Endothelial cell of umbilical vein (primary cell): ENCODE measurements around the gene COPS4. TPM values are rescaled to one million over a fixed set of nuclear protein-coding genes. Genes with fewer than 3 reads are reported as not detected.

ENCODE experiments used
- BruUV-seq: library from RNA; stranded (reverse); fragments of 400-500 nt; replicated peaks from 2 replicates; lab custom pipeline; 2021; lab: Mats Ljungman, UMichigan
- CTCF ChIA-PET: fragments of 300-600, 350-600 bp; sonication (Branson Sonifier 250); formaldehyde crosslinking; loops from one replicate; lab custom pipeline; 2021; ENCODE audit warnings: antibody characterized with exemption, inconsistent platforms; lab: Charles Lee
- POLR2A ChIA-PET: fragments of 300-600, 350-600 bp; sonication (Branson Sonifier 250); formaldehyde crosslinking; loops from one replicate; lab custom pipeline; 2021; ENCODE audit warnings: antibody characterized with exemption, inconsistent platforms; lab: Charles Lee
- DNase-seq: peaks from one replicate; pipeline ENCODE4 v3.0.0-alpha.2; 2011; ENCODE audit warnings: low read depth, low spot score
- FAIRE-seq: peaks from 2 replicates; lab custom pipeline; 2011; peaks lifted over from hg19 to GRCh38; lab: Jason Lieb, UNC
- H2AFZ ChIP-seq: 2 replicates; pipeline ENCODE4 v1.6.0; 2012; ENCODE audit warnings: low read depth, low read length, control low read depth, inconsistent platforms
- H3K27ac ChIP-seq: 2 replicates; pipeline ENCODE4 v1.5.1; 2011; ENCODE audit warnings: low read depth, mild to moderate bottlenecking, control low read depth, low read length, moderate library complexity; ENCODE audit not compliant: insufficient read depth
- H3K27me3 ChIP-seq, 2 experiments: 2 replicates each; pipeline versions ENCODE4 v1.6.0 to v1.6.1; 2011; ENCODE audit warnings: low read length in 2 of 2, mixed read lengths in 1 of 2; ENCODE audit not compliant: control insufficient read depth in 2 of 2, insufficient read depth in 2 of 2
- H3K36me3 ChIP-seq, 2 experiments: 2 replicates in 1 of 2; 3 replicates in 1 of 2; pipeline ENCODE4 v1.5.1; 2011; ENCODE audit warnings: low read length in 2 of 2, mild to moderate bottlenecking in 1 of 2, moderate library complexity in 1 of 2; ENCODE audit not compliant: control insufficient read depth in 2 of 2, insufficient read depth in 2 of 2; ENCODE audit errors: extremely low read depth in 1 of 2
- H3K4me1 ChIP-seq: 3 replicates; pipeline ENCODE4 v1.5.1; 2011; ENCODE audit warnings: mild to moderate bottlenecking, low read length; ENCODE audit not compliant: control insufficient read depth, insufficient read depth; ENCODE audit errors: extremely low read depth
- H3K4me2 ChIP-seq: 2 replicates; pipeline ENCODE4 v1.6.1; 2011; ENCODE audit warnings: low read length, control low read depth, mixed read lengths; ENCODE audit not compliant: insufficient read depth
- H3K4me3 ChIP-seq, 3 experiments: fragments of 200-600 bp in 1 of 3; sonication (generic), shearing (Covaris generic) in 1 of 3; replicated peaks in 1 of 3; 2 replicates each; pipeline ENCODE4 v1.5.1; 2011 to 2016; ENCODE audit warnings: control low read depth in 3 of 3, low read length in 3 of 3, mild to moderate bottlenecking in 2 of 3, inconsistent platforms in 1 of 3, low read depth in 1 of 3, moderate library complexity in 1 of 3; ENCODE audit not compliant: insufficient read depth in 1 of 3
- H3K79me2 ChIP-seq: 2 replicates; pipeline ENCODE4 v1.6.0; 2012; ENCODE audit warnings: low read length, inconsistent platforms; ENCODE audit not compliant: control insufficient read depth, insufficient read depth
- H3K9ac ChIP-seq: replicated peaks from 2 replicates; pipeline ENCODE3; 2011; ENCODE audit warnings: low read length, control low read depth; ENCODE audit not compliant: insufficient read depth; ENCODE audit errors: extremely low read depth
- H3K9me1 ChIP-seq: replicated peaks from 3 replicates; pipeline ENCODE4 v1.6.0; 2011; ENCODE audit warnings: mild to moderate bottlenecking, low read length; ENCODE audit not compliant: control insufficient read depth, insufficient read depth; ENCODE audit errors: extremely low read depth
- H3K9me3 ChIP-seq: replicated peaks from 2 replicates; pipeline ENCODE4 v1.5.1; 2012; ENCODE audit warnings: low read length, inconsistent platforms; ENCODE audit not compliant: control insufficient read depth, insufficient read depth
- H4K20me1 ChIP-seq: replicated peaks from 2 replicates; pipeline ENCODE3; 2011; ENCODE audit warnings: mild to moderate bottlenecking, low read length; ENCODE audit not compliant: control insufficient read depth, insufficient read depth; ENCODE audit errors: extremely low read depth
- CTCF ChIP-seq, 2 donors: IDR thresholded peaks; 1 replicate in 1 of 2; 2 replicates in 1 of 2; pipeline ENCODE4 v1.5.1; 2011; ENCODE audit warnings: low read length in 2 of 2, mild to moderate bottlenecking in 2 of 2, moderate library complexity in 2 of 2, control low read depth in 1 of 2, inconsistent platforms in 1 of 2, low read depth in 1 of 2; ENCODE audit not compliant: insufficient read depth in 1 of 2; ENCODE audit errors: extremely low read depth in 1 of 2
- EZH2 ChIP-seq: IDR thresholded peaks from 2 replicates; pipeline ENCODE4 v1.6.1; 2012; ENCODE audit warnings: borderline replicate concordance, low read depth, mild to moderate bottlenecking, moderate library complexity, low read length, inconsistent platforms; ENCODE audit not compliant: severe bottlenecking
- FOS ChIP-seq: IDR thresholded peaks from 2 replicates; pipeline ENCODE4 v1.6.1; 2011; ENCODE audit warnings: mild to moderate bottlenecking, low read length, moderate library complexity, borderline replicate concordance; ENCODE audit not compliant: insufficient read depth
- GATA2 ChIP-seq: IDR thresholded peaks from 2 replicates; pipeline ENCODE4 v1.7.0; 2011; ENCODE audit warnings: low read depth, mild to moderate bottlenecking, moderate library complexity, mixed read lengths, low read length; ENCODE audit not compliant: insufficient read length, insufficient read depth
- JUN ChIP-seq: IDR thresholded peaks from 2 replicates; pipeline ENCODE4 v1.6.1; 2011; ENCODE audit warnings: borderline replicate concordance, low read depth; ENCODE audit not compliant: insufficient read length, insufficient read depth
- MAX ChIP-seq: IDR thresholded peaks from 2 replicates; pipeline ENCODE4 v1.6.1; 2011; ENCODE audit not compliant: insufficient read depth, insufficient read length
- MYC ChIP-seq: IDR thresholded peaks from one replicate; pipeline ENCODE4 v1.6.1; 2011; ENCODE audit warnings: mild to moderate bottlenecking, low read depth, low read length
- POLR2A ChIP-seq: IDR thresholded peaks from 2 replicates; pipeline ENCODE4 v1.6.1; 2012; ENCODE audit warnings: low read depth, mild to moderate bottlenecking, control low read depth, low read length
- POLR2AphosphoS5 ChIP-seq: IDR thresholded peaks from 2 replicates; pipeline ENCODE4 v1.6.1; 2012; ENCODE audit warnings: low read depth, mild to moderate bottlenecking, control low read depth, low read length, moderate library complexity; ENCODE audit not compliant: insufficient read depth
- dilution Hi-C: fragments of 300-500 bp; cut with MboI; formaldehyde crosslinking; loops from one replicate; pipeline ENCODE4 v1.15.0; 2019; ENCODE audit warnings: low sequenced_read_pairs; ENCODE audit not compliant: extremely low pct_ligation_motif_present
- intact Hi-C: fragments of 100-400 bp; cut with micrococcal nuclease; formaldehyde crosslinking; loops from one replicate; pipeline ENCODE4 v1.10.0; 2022
- polyA plus RNA-seq, 4 experiments: library from polyadenylated mRNA; depleted of rRNA in 3 of 4; stranded (reverse) in 3 of 4; unstranded in 1 of 4; fragments of >200 nt; gene quantifications; 2 replicates each; pipeline versions ENCODE4 v1.2.1 to v1.2.3, GENCODE V29; 2011 to 2012; ENCODE audit warnings: missing spikeins in 1 of 4
- total RNA-seq: library from RNA; stranded (reverse); gene quantifications from 2 replicates; pipeline ENCODE4 v1.2.3, GENCODE V29; 2021

Gene COPS4
- total and polyA plus RNA-seq, 2 donors (not counting 3 experiments of a cell fraction or from before 2014, with no cell fraction given), result 29.8 to 53.0 TPM

GRCh38 chr4:83065266-83065665 is 30.3 kb downstream of the COPS4 start:
- no TSS peak for BruUV-seq
- no peaks in the 10 kb centered on the region for H3K27me3 ChIP-seq
- no peak overlapping the region for H3K4me2 ChIP-seq
- POLR2A ChIA-PET, result no interaction called here
- peaks cover 4 to 5% of the 10 kb centered on the region in 2 experiments for H3K36me3 ChIP-seq
- H3K9me1 ChIP-seq, result no peaks in the 10 kb centered on the region
- CTCF ChIA-PET, result no interaction called here
- DNase-seq (no peak), FAIRE-seq (no peak)
- TF ChIP-seq MAX, result no peak
- TF ChIP-seq MYC, result no peak
- TF ChIP-seq EZH2, result no peak
- no peak for TF ChIP-seq JUN
- TF ChIP-seq POLR2A, result no peak
- no peak for TF ChIP-seq FOS
- no peak for TF ChIP-seq POLR2AphosphoS5
- TF ChIP-seq CTCF (IDR thresholded peaks at IDR 0.05; ENCODE audit: extremely low read depth in 1 of 2, insufficient read depth in 1 of 2, low read depth in 1 of 2, low read length in 2 of 2), result no peak
- no peak for TF ChIP-seq GATA2
- H3K79me2 ChIP-seq, result no peaks in the 10 kb centered on the region
- intact Hi-C loops (no loop called here), dilution Hi-C loops (no loop called here)
- H4K20me1 ChIP-seq, result no peaks in the 10 kb centered on the region
- H3K4me3 ChIP-seq, result no peak overlapping the region
- H3K9me3 ChIP-seq, result no peaks in the 10 kb centered on the region
- H3K4me1 ChIP-seq, result peaks cover 2% of the 10 kb centered on the region
- no peak overlapping the region for H3K27ac ChIP-seq
- H2AFZ ChIP-seq, result no peak overlapping the region
- H3K9ac ChIP-seq, result no peak overlapping the region
